OCI-LY1 (cell line): ENCODE results near the gene MOB2.

Source experiments
- H2AFZ ChIP-seq: fragments of 200-600 bp; sonication (generic), shearing (Covaris generic); 2 replicates; pipeline ENCODE4 v1.6.0; 2014; ENCODE audit warnings: antibody characterized with exemption, mild to moderate bottlenecking, low read length
- H3F3A ChIP-seq: fragments of 200-600 bp; sonication (generic), shearing (Covaris generic); 2 replicates; pipeline ENCODE4 v1.6.0; 2014; ENCODE audit warnings: mild to moderate bottlenecking, antibody characterized with exemption, low read length, moderate library complexity; ENCODE audit not compliant: insufficient read depth
- H3K27ac ChIP-seq: fragments of 200-600 bp; sonication (generic); 2 replicates; pipeline ENCODE4 v1.5.1; 2014; ENCODE audit warnings: low read length, mixed run types, mild to moderate bottlenecking, low read depth; ENCODE audit not compliant: poor library complexity, severe bottlenecking
- H3K27me3 ChIP-seq: fragments of 200-600 bp; sonication (generic); 2 replicates; pipeline ENCODE4 v1.6.0; 2014; ENCODE audit warnings: antibody characterized with exemption, mild to moderate bottlenecking, low read length, moderate library complexity; ENCODE audit not compliant: insufficient read depth
- H3K36me3 ChIP-seq: fragments of 200-600 bp; sonication (generic); 2 replicates; pipeline ENCODE4 v1.6.1; 2014; ENCODE audit warnings: mild to moderate bottlenecking, antibody characterized with exemption, low read length, moderate library complexity, mixed read lengths; ENCODE audit not compliant: insufficient read depth
- H3K4me1 ChIP-seq: fragments of 200-600 bp; sonication (generic); 2 replicates; pipeline ENCODE4 v1.5.1; 2014; ENCODE audit warnings: mild to moderate bottlenecking, low read length, moderate library complexity; ENCODE audit not compliant: insufficient read depth, severe bottlenecking
- H3K4me2 ChIP-seq: fragments of 200-600 bp; sonication (generic), shearing (Covaris generic); 2 replicates; pipeline ENCODE4 v1.6.1; 2014; ENCODE audit warnings: low read length
- H3K4me3 ChIP-seq: fragments of 200-600 bp; sonication (generic); 2 replicates; pipeline ENCODE4 v1.5.1; 2014; ENCODE audit warnings: low read length, low read depth, mild to moderate bottlenecking, mixed read lengths; ENCODE audit not compliant: poor library complexity, severe bottlenecking
- H3K79me2 ChIP-seq: fragments of 200-600 bp; shearing (Covaris generic); 2 replicates; pipeline ENCODE4 v1.6.1; 2016; ENCODE audit warnings: mixed run types, low read length, mixed read lengths; ENCODE audit not compliant: insufficient read depth
- H3K9ac ChIP-seq: fragments of 200-600 bp; sonication (generic), shearing (Covaris generic); 2 replicates; pipeline ENCODE4 v1.6.1; 2014; ENCODE audit warnings: mild to moderate bottlenecking, low read length, mixed read lengths
- H3K9me2 ChIP-seq: fragments of 200-600 bp; sonication (generic), shearing (Covaris generic); 2 replicates; pipeline ENCODE4 v1.6.1; 2014; ENCODE audit warnings: low read depth, mild to moderate bottlenecking, low read length, mixed read lengths
- H3K9me3 ChIP-seq: fragments of 200-600 bp; shearing (Covaris generic); 2 replicates; pipeline ENCODE4 v1.6.1; 2014; ENCODE audit warnings: low read length, mixed read lengths
- H4K20me1 ChIP-seq: fragments of 200-600 bp; sonication (generic), shearing (Covaris generic); 2 replicates; pipeline ENCODE4 v1.6.0; 2016; ENCODE audit warnings: mild to moderate bottlenecking, low read length; ENCODE audit not compliant: insufficient read depth
- EZH2 ChIP-seq: fragments of 200-600 bp; sonication (generic), shearing (Covaris generic); IDR thresholded peaks from 2 replicates; pipeline ENCODE4 v1.8.0; 2017; ENCODE audit warnings: borderline replicate concordance, mixed run types, mild to moderate bottlenecking, antibody characterized with exemption, low read length, moderate library complexity, mixed read lengths
- TF ChIP-seq, protein P1 (sequence below): fragments of 200-600 bp; sonication (generic), shearing (Covaris generic); IDR thresholded peaks from 2 replicates; pipeline ENCODE4 v1.5.1; 2017; ENCODE audit warnings: mild to moderate bottlenecking, antibody characterized with exemption, low read length, moderate library complexity, mixed read lengths

The MOB2 gene

DNA sequence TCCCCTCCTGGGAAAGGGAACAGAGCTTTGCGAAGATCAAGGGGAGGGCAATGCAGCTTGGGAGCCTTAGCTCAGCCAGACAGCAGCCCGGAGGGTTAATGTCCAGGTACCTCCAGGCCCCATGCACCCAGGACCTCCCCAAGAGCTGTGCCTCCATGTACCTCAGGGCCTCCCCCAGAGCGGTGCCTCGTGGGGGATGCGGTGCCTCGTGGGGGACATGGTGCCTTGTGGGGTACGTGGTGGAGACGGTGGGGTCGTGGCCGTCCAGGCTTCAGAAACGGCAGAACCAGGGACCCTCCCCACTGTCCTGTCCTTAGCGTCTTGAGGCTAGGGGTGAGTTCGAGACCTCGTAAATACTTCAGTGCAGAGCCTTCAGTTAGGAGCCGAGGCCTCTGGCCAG is 63.6 kb downstream of the MOB2 start:
- Histone ChIP-seq H3K9ac (no peak overlapping the region), H3K9me2 (no peaks in the 10 kb centered on the region), H3K27me3 (no peaks in the 10 kb centered on the region), H2AFZ (no peak overlapping the region), H3K9me3 (no peaks in the 10 kb centered on the region), H3K79me2 (no peaks in the 10 kb centered on the region), H3K4me2 (no peak overlapping the region), H4K20me1 (no peaks in the 10 kb centered on the region), H3K36me3 (no peaks in the 10 kb centered on the region), H3K4me3 (no peak overlapping the region), H3F3A (no peaks in the 10 kb centered on the region), H3K4me1 (no peaks in the 10 kb centered on the region), H3K27ac (no peak overlapping the region)
- TF ChIP-seq EZH2, result no peak
- TF ChIP-seq, protein P1, sequence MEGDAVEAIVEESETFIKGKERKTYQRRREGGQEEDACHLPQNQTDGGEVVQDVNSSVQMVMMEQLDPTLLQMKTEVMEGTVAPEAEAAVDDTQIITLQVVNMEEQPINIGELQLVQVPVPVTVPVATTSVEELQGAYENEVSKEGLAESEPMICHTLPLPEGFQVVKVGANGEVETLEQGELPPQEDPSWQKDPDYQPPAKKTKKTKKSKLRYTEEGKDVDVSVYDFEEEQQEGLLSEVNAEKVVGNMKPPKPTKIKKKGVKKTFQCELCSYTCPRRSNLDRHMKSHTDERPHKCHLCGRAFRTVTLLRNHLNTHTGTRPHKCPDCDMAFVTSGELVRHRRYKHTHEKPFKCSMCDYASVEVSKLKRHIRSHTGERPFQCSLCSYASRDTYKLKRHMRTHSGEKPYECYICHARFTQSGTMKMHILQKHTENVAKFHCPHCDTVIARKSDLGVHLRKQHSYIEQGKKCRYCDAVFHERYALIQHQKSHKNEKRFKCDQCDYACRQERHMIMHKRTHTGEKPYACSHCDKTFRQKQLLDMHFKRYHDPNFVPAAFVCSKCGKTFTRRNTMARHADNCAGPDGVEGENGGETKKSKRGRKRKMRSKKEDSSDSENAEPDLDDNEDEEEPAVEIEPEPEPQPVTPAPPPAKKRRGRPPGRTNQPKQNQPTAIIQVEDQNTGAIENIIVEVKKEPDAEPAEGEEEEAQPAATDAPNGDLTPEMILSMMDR, result no peak

DNA sequence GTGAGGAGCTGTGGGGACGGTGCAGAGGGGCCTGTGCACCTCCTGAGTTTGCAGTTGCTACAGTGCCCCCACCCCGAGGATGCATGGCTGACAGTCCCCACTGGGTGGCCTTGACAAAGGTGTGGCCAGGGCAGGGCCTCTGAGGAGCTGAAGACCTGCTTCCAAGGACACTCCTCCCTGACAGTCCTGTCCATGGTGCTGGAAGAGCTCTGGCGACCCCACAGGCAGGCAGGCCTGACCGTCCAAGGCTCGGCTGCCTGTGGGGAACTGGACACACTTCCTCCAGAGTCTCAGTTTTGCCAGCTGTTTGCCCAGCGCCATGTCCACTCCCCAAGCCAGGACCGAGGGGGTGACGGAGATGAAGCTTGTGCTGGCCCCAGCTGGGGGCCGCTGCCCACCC is 64.1 kb downstream of the MOB2 start:
- Histone ChIP-seq H3F3A (no peaks in the 10 kb centered on the region), H3K4me3 (no peak overlapping the region), H3K4me1 (no peaks in the 10 kb centered on the region), H3K27ac (no peak overlapping the region), H3K27me3 (no peaks in the 10 kb centered on the region), H3K9ac (no peak overlapping the region), H2AFZ (no peak overlapping the region), H3K9me2 (no peaks in the 10 kb centered on the region), H3K4me2 (no peak overlapping the region), H3K36me3 (no peaks in the 10 kb centered on the region), H3K9me3 (no peaks in the 10 kb centered on the region), H4K20me1 (no peaks in the 10 kb centered on the region), H3K79me2 (no peaks in the 10 kb centered on the region)
- TF ChIP-seq EZH2, result no peak
- TF ChIP-seq, protein P1, result no peak

DNA sequence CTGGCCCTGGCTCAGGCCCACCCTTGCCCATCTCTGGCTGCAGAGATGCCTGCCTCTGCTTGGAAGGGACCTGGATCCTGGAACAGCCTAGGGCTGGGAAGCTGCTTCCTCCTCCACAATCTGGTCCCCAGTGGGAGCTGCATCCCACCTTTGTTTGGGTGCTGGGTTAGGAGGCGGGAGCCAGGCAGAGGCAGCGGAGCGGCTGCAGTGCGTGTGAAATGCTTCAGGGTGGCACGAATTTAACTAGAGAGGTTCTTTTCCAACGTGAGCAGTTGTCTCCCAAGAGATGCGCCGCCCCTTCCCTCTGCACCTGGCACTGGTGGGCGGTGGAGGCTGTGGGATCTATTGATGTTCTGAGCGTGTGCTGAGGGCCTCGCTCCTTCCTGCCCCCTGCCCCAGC is 65.3 kb downstream of the MOB2 start:
- Histone ChIP-seq H3K9me3 (0 out of 2 replicates have a peak, but pooled peaks cover 4% of the 10 kb centered on the region), H3K36me3 (no peaks in the 10 kb centered on the region), H3K27me3 (no peaks in the 10 kb centered on the region), H4K20me1 (no peaks in the 10 kb centered on the region), H3K79me2 (no peaks in the 10 kb centered on the region), H3K4me3 (no peak overlapping the region), H3F3A (no peaks in the 10 kb centered on the region), H3K9ac (no peak overlapping the region), H2AFZ (no peak overlapping the region), H3K4me1 (no peaks in the 10 kb centered on the region), H3K27ac (no peak overlapping the region), H3K4me2 (no peak overlapping the region), H3K9me2 (no peaks in the 10 kb centered on the region)
- TF ChIP-seq EZH2, result no peak
- TF ChIP-seq, protein P1, result no peak
